Erythroblast (primary cell): ENCODE data around the gene CREB5.
"Not testable (repeated sequence)": the region's sequence is repeated elsewhere in the genome, so short reads cannot be mapped to it uniquely, and the experiment has no call there.

Experiments
- DNase-seq, 2 experiments: peaks; one replicate each; lab custom pipeline; 2025; lab: John Stamatoyannopoulos, UW
- GATA1 ChIP-seq: IDR thresholded peaks from 2 replicates; pipeline ENCODE4 v1.6.1; 2011; ENCODE audit warnings: low read depth, mild to moderate bottlenecking, control low read depth, low read length, moderate library complexity
- POLR2A ChIP-seq: IDR thresholded peaks from 2 replicates; pipeline ENCODE4 v1.6.1; 2011; ENCODE audit warnings: mild to moderate bottlenecking, low read length

Gene CREB5

DNA sequence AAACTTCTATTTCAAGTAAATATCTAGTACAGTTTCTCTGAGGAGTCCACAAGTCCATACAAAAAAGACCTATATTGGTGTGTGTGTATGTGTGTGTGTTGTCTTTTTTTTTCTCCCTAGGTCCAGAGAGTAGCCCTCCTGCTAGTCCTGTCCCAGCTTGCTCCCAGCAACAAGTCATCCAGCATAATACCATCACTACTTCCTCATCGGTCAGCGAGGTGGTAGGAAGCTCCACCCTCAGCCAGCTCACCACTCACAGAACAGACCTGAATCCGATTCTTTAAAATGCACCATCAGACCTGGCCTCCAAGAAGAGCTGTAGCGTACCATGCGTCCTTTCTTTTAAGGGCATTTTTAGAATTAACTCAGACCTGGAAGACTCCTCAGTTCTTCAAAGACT, 406.7 kb downstream of the CREB5 start:
- DNase-seq: no peak
- TF ChIP-seq GATA1 (no peak), POLR2A (no peak)

GRCh38 chr7:28823582-28823981, 411.3 kb downstream of the CREB5 start:
- TF ChIP-seq GATA1 (no peak), POLR2A (no peak)
- no peak for DNase-seq

GRCh38 chr7:28825817-28826448, 413.6 kb downstream of the CREB5 start:
- not testable (repeated sequence) for DNase-seq

DNA sequence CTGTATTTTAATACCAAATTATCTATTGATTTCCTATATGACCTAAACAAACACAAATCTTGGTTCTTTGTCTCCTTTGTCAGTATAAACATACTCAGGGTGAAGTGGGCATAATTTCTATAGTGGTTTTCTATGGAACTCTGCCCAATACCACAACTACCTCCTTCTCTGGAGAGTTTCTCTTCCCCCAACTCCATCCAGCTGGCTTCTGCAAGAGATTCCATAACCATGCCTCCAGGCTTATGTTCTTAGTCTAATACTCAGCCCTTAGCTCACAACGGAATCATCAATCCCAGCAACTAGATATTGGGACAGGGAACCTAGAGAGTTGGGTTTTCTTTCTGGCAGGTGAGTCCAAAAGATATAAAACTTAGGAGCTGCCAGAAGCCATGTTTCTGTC, 418.5 kb downstream of the CREB5 start:
- DNase-seq: no peak
- TF ChIP-seq GATA1 (no peak), POLR2A (no peak)

- TF ChIP-seq POLR2A (no peak), GATA1 (no peak)
- DNase-seq: no peak
Observed at GRCh38 chr7:28832669-28833068, 420.4 kb downstream of the CREB5 start.

GRCh38 chr7:28835800-28836199, 423.5 kb downstream of the CREB5 start:
- no peak for TF ChIP-seq GATA1

DNA sequence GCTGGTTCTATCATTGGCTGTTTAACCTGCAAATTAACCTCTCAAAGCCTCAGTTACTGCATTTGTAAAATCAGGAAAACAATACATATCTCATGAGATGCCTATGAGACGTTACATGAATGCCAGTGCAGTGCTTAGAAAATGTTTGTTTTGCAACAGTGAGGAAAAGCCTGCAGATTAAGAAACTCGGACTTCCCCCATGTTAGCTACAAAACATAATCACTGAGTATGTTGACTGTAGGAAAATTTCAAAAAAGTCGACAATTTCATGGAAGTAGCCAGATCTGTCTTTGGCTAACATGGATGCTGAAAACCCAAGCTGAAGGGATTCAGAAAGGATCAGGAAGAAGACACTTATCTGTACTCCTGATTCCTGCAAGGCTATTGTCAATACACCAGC, 424.4 kb downstream of the CREB5 start:
- TF ChIP-seq POLR2A (no peak), GATA1 (no peak)
- no peak for DNase-seq

More at GRCh38 chr7:28835800-28836199, 423.5 kb downstream of the CREB5 start:
- DNase-seq: no peak

- DNase-seq: no peak
- TF ChIP-seq GATA1: no peak
- TF ChIP-seq POLR2A: no peak
Observed at GRCh38 chr7:28837216-28837615, 424.9 kb downstream of the CREB5 start.

DNA sequence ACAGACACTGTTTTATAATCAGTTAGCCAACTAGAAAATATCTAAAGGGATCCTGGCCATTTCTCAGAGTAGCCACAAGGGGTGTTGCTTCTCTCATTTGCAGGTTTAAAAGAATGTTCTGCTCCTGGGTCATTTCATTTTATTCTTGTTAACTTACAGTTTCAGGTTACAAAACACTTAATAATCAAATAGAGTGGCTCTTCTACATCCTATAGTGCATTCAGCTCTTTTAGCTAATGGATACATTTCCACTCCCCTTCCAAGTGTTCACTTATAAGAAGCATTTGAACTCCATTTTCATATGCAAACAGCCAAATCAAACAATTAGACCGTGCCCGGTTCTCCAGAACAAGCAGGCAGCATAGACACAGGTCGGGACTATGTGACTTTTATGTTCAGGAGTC, 428.3 kb downstream of the CREB5 start:
- no peak for DNase-seq
- TF ChIP-seq GATA1: no peak

GRCh38 chr7:28841766-28842165, 429.4 kb downstream of the CREB5 start:
- TF ChIP-seq GATA1 (no peak), POLR2A (no peak)
- DNase-seq: no peak

DNA sequence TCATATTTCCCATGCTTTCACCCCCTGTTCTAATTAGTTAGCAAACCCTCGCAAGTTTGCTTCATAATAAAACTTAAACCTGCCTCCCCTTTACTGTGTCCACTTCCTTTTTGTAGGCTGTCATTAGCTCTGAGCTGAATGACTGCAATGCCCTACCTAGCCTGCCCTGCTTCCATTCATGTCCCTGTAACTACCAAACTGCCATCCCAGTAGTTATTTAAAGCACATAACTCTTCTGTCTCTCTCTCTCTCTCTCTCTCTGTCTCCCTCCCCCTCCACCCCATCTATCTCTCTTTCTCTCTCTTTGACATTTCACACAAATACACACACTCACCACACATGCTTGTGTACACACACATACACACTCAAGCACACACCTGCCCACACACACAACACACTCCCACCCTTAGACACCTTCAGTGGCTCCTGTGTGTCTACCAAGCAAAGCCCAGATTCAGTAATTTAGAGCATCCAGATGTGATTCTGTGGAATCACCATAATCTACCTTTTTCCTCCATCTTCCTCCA, 430.5 kb downstream of the CREB5 start:
- DNase-seq: no peak
- TF ChIP-seq POLR2A: no peak
- no peak for TF ChIP-seq GATA1

- no peak for DNase-seq
- TF ChIP-seq POLR2A (no peak), GATA1 (no peak)
Observed at GRCh38 chr7:28845106-28845505, 432.8 kb downstream of the CREB5 start.

DNA sequence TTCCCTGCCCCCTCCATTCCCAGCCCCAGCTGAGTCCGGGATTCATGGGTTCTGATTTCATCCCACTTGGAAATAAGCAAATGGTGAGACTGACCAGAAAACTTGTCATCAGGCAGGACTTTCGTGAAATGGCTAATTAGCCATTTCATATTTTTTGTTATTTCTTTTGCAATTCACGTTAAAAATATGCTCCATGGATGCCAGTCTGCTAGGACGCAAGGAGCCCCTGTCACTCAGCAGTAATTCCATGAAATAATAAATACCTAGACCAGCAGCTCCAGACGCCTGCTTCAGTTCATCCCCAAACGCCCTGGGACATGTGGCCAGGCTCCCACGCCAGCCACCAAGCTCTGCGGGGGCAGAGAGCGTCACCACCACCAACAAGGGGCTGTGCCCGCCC, 434.9 kb downstream of the CREB5 start:
- TF ChIP-seq GATA1 (no peak), POLR2A (no peak)

DNA sequence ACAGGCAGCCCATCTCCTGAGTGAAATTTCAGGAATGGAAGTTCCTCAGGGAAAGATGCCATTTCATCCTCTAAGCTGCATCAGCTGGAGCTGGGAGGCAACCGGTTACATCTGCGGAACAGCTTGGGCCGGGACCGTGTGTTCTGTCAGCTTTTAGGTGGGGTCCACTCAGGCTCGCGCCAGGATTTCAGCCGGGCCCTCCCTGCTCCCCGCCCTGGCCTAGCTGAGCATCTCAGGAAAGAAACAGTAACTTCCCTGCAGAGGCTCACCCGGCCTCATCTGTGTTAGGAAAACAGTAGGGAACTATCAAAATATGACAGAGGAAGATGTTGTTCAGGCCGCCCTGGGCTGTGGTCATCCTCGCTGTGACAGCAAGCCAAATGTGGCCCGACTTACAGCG, 435.4 kb downstream of the CREB5 start:
- TF ChIP-seq GATA1 (no peak), POLR2A (no peak)
- DNase-seq: no peak

More for the DNA sequence above, 434.9 kb downstream of the CREB5 start:
- DNase-seq: no peak

DNA sequence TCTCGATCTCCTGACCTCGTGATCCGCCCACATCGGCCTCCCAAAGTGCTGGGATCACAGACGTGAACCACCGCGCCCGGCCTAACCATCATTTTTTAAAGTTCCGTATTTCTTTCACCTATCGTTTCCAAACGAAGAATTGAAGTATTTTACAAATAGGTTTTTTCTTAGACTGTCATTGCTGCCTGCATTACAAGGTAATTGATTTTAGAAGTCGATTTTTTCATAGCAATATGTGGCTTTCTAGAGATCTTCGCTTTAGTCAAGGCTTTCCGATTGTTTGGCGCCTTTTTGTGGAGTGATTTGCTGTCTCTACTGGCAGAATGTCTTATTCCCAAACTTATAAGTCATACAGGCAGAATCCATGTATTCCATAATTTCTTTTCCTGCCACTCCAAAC, 436.6 kb downstream of the CREB5 start:
- TF ChIP-seq GATA1: no peak
- no peak for TF ChIP-seq POLR2A
- no peak for DNase-seq
